ENCODE results near the gene OR13A1.
"Not testable (repeated sequence)": the region's sequence is repeated elsewhere in the genome, so short reads cannot be mapped to it uniquely, and the experiment has no call there.

Gene OR13A1

GRCh38 chr10:45308707-45309106, 6.7 kb downstream of the OR13A1 start:
- TF ChIP-seq CTCF (IDR thresholded peaks at IDR 0.05; ENCODE audit: insufficient read depth, low read length, poor library complexity, severe bottlenecking), result peak; percentile 54
- no peak overlapping the region for H3K4me3 ChIP-seq (replicated peaks; ENCODE audit: low read depth, low read length)
- no peaks in the 10 kb centered on the region for H3K36me3 ChIP-seq (ENCODE audit: control insufficient read depth, insufficient read depth, low read length)
- H3K27me3 ChIP-seq (replicated peaks; ENCODE audit: control insufficient read depth, insufficient read depth, low read length), result no peaks in the 10 kb centered on the region
- no peak for DNase-seq (ENCODE audit: extremely low read depth, insufficient read length)

- DNase-seq (ENCODE audit: extremely low read depth, insufficient read length), result no peak
- Histone ChIP-seq H3K27me3 (replicated peaks; ENCODE audit: control insufficient read depth, insufficient read depth, low read length) (no peaks in the 10 kb centered on the region; the same call in 1 of the 2 replicates), H3K4me3 (replicated peaks; ENCODE audit: low read depth, low read length) (no peak overlapping the region), H3K36me3 (ENCODE audit: control insufficient read depth, insufficient read depth, low read length) (no peaks in the 10 kb centered on the region)
- TF ChIP-seq CTCF (IDR thresholded peaks at IDR 0.05; ENCODE audit: insufficient read depth, low read length, poor library complexity, severe bottlenecking), result no peak
These were observed 12.8 kb downstream of the OR13A1 start for GRCh38 chr10:45302573-45302972.

GRCh38 chr10:45298341-45298955, 17.0 kb downstream of the OR13A1 start:
- not testable (repeated sequence) for H3K4me3 ChIP-seq (replicated peaks; ENCODE audit: low read depth, low read length); H3K27me3 ChIP-seq (replicated peaks; ENCODE audit: control insufficient read depth, insufficient read depth, low read length); DNase-seq (ENCODE audit: extremely low read depth, insufficient read length); H3K36me3 ChIP-seq (ENCODE audit: control insufficient read depth, insufficient read depth, low read length)

GRCh38 chr10:45294681-45295080, 20.7 kb downstream of the OR13A1 start:
- DNase-seq (ENCODE audit: extremely low read depth, insufficient read length), result no peak
- Histone ChIP-seq H3K4me3 (replicated peaks; ENCODE audit: low read depth, low read length) (no peak overlapping the region), H3K36me3 (ENCODE audit: control insufficient read depth, insufficient read depth, low read length) (no peaks in the 10 kb centered on the region), H3K27me3 (replicated peaks; ENCODE audit: control insufficient read depth, insufficient read depth, low read length) (no peaks in the 10 kb centered on the region)
- TF ChIP-seq CTCF (IDR thresholded peaks at IDR 0.05; ENCODE audit: insufficient read depth, low read length, poor library complexity, severe bottlenecking), result no peak

GRCh38 chr10:45286980-45287379, 28.4 kb downstream of the OR13A1 start:
- no peak for TF ChIP-seq CTCF (IDR thresholded peaks at IDR 0.05; ENCODE audit: insufficient read depth, low read length, poor library complexity, severe bottlenecking)

GRCh38 chr10:45282061-45282460, 33.3 kb downstream of the OR13A1 start:
- Histone ChIP-seq H3K36me3 (ENCODE audit: control insufficient read depth, insufficient read depth, low read length) (no peaks in the 10 kb centered on the region), H3K27me3 (replicated peaks; ENCODE audit: control insufficient read depth, insufficient read depth, low read length) (no peaks in the 10 kb centered on the region), H3K4me3 (replicated peaks; ENCODE audit: low read depth, low read length) (no peak overlapping the region)
- no peak for TF ChIP-seq CTCF (IDR thresholded peaks at IDR 0.05; ENCODE audit: insufficient read depth, low read length, poor library complexity, severe bottlenecking)
- DNase-seq (ENCODE audit: extremely low read depth, insufficient read length), result no peak

More at GRCh38 chr10:45286980-45287379, 28.4 kb downstream of the OR13A1 start:
- Histone ChIP-seq H3K4me3 (replicated peaks; ENCODE audit: low read depth, low read length) (no peak overlapping the region), H3K27me3 (replicated peaks; ENCODE audit: control insufficient read depth, insufficient read depth, low read length) (no peaks in the 10 kb centered on the region), H3K36me3 (ENCODE audit: control insufficient read depth, insufficient read depth, low read length) (no peaks in the 10 kb centered on the region)
- DNase-seq (ENCODE audit: extremely low read depth, insufficient read length), result no peak

Data from GM06990 (cell line).